H1 (cell line): ENCODE results near the gene INPP5A. TPM values are rescaled to one million over a fixed set of nuclear protein-coding genes. Genes with fewer than 3 reads are reported as not detected.

Experiments used
- CTCF ChIA-PET: fragments of 300-600 bp; sonication (Branson Sonifier 250); formaldehyde crosslinking; loops from one replicate; lab custom pipeline; 2021; ENCODE audit not compliant: partially characterized antibody; lab: Charles Lee
- POLR2A ChIA-PET: fragments of 300-600 bp; sonication (Branson Sonifier 250); formaldehyde crosslinking; loops from one replicate; lab custom pipeline; 2021; ENCODE audit warnings: inconsistent platforms; ENCODE audit not compliant: partially characterized antibody; lab: Charles Lee
- DNase-seq, 2 experiments: peaks; one replicate each; pipeline versions ENCODE4 v3.0.0 to v3.0.0-alpha.2; 2010 to 2022; ENCODE audit warnings: low spot score in 2 of 2, low read depth in 1 of 2, mixed read lengths in 1 of 2
- FAIRE-seq: peaks from 2 replicates; lab custom pipeline; 2011; peaks lifted over from hg19 to GRCh38; lab: Jason Lieb, UNC
- H2AFZ ChIP-seq: 2 replicates; pipeline ENCODE4 v1.8.1; 2012; ENCODE audit warnings: low read length, inconsistent platforms
- H2AK5ac ChIP-seq: 2 replicates; pipeline ENCODE4 v1.6.1; 2013; ENCODE audit warnings: low read depth, low read length
- H2BK120ac ChIP-seq: replicated peaks from 2 replicates; pipeline ENCODE3; 2013; ENCODE audit warnings: low read depth, low read length, inconsistent platforms
- H2BK12ac ChIP-seq: 2 replicates; pipeline ENCODE4 v1.6.1; 2013; ENCODE audit warnings: low read depth, low read length
- H2BK15ac ChIP-seq: 2 replicates; pipeline ENCODE4 v1.6.1; 2013; ENCODE audit warnings: low read length
- H2BK20ac ChIP-seq: 2 replicates; pipeline ENCODE4 v1.6.1; 2013; ENCODE audit warnings: low read length
- H2BK5ac ChIP-seq: 2 replicates; pipeline ENCODE4 v1.6.1; 2013; ENCODE audit warnings: low read depth, low read length
- H3K14ac ChIP-seq: 2 replicates; pipeline ENCODE4 v1.6.1; 2013; ENCODE audit warnings: inconsistent platforms; ENCODE audit not compliant: insufficient read length
- H3K18ac ChIP-seq: 2 replicates; pipeline ENCODE4 v1.6.1; 2013; ENCODE audit warnings: low read length; ENCODE audit errors: extremely low read depth
- H3K23ac ChIP-seq: 2 replicates; pipeline ENCODE4 v1.6.1; 2013; ENCODE audit warnings: inconsistent platforms; ENCODE audit not compliant: insufficient read length
- H3K23me2 ChIP-seq: 2 replicates; pipeline ENCODE4 v1.6.1; 2013; ENCODE audit warnings: low read depth, low read length
- H3K27ac ChIP-seq: 2 replicates; pipeline ENCODE4 v1.6.1; 2011; ENCODE audit warnings: low read depth, low read length, inconsistent platforms
- H3K27me3 ChIP-seq, 4 experiments: replicated peaks in 1 of 4; 1 replicate in 1 of 4; 2 replicates in 3 of 4; pipeline versions ENCODE4 v1.6.1 to v1.8.1; 2011 to 2013; ENCODE audit warnings: low read length in 3 of 4, mild to moderate bottlenecking in 3 of 4, inconsistent platforms in 2 of 4, mixed read lengths in 2 of 4, moderate library complexity in 1 of 4; ENCODE audit not compliant: control insufficient read depth in 3 of 4, insufficient read depth in 3 of 4; ENCODE audit errors: extremely low read depth in 1 of 4
- H3K36me3 ChIP-seq, 4 experiments: 2 replicates each; pipeline versions ENCODE4 v1.6.1 to v1.8.1; 2011 to 2013; ENCODE audit warnings: mild to moderate bottlenecking in 4 of 4, low read length in 3 of 4, moderate library complexity in 2 of 4, control low read depth in 1 of 4, inconsistent platforms in 1 of 4; ENCODE audit not compliant: insufficient read depth in 4 of 4, control insufficient read depth in 2 of 4
- H3K4ac ChIP-seq: replicated peaks from 2 replicates; pipeline ENCODE3; 2013; ENCODE audit warnings: low read length, low read depth, mixed read lengths, inconsistent platforms; ENCODE audit not compliant: insufficient read length
- H3K4me1 ChIP-seq, 4 experiments: replicated peaks in 1 of 4; 1 replicate in 1 of 4; 2 replicates in 3 of 4; pipeline versions ENCODE4 v1.6.1 to v1.8.1; 2011 to 2013; ENCODE audit warnings: low read length in 3 of 4, inconsistent platforms in 2 of 4, mixed read lengths in 1 of 4; ENCODE audit not compliant: insufficient read depth in 4 of 4, control insufficient read depth in 3 of 4
- H3K4me2 ChIP-seq, 2 experiments: 2 replicates each; pipeline versions ENCODE4 v1.6.1 to v1.8.1; 2011 to 2013; ENCODE audit warnings: low read depth in 2 of 2, low read length in 2 of 2, control low read depth in 1 of 2, inconsistent platforms in 1 of 2, mild to moderate bottlenecking in 1 of 2; ENCODE audit not compliant: insufficient read depth in 1 of 2
- H3K4me3 ChIP-seq, 4 experiments: fragments of 200-600, 300-600 bp in 1 of 4; sonication (generic), shearing (Covaris generic), sonication (Bioruptor Twin) in 1 of 4; 2 replicates each; pipeline versions ENCODE4 v1.5.1 to v1.8.1; 2011 to 2016; ENCODE audit warnings: low read length in 4 of 4, low read depth in 3 of 4, control low read depth in 2 of 4, inconsistent platforms in 2 of 4, mild to moderate bottlenecking in 2 of 4, mixed read lengths in 1 of 4, moderate library complexity in 1 of 4; ENCODE audit not compliant: insufficient read depth in 2 of 4; ENCODE audit errors: extremely low read depth in 1 of 4
- H3K56ac ChIP-seq: replicated peaks from 2 replicates; pipeline ENCODE3; 2013; ENCODE audit warnings: low read depth, mild to moderate bottlenecking, mixed read lengths, low read length, inconsistent platforms; ENCODE audit not compliant: insufficient read length
- H3K79me1 ChIP-seq: 2 replicates; pipeline ENCODE4 v1.6.1; 2013; ENCODE audit warnings: low read depth, low read length, control low read depth
- H3K79me2 ChIP-seq, 2 experiments: 2 replicates each; pipeline versions ENCODE4 v1.6.1 to v1.8.1; 2012 to 2013; ENCODE audit warnings: low read length in 2 of 2, mild to moderate bottlenecking in 2 of 2, inconsistent platforms in 1 of 2; ENCODE audit not compliant: insufficient read depth in 2 of 2, control insufficient read depth in 1 of 2
- H3K9ac ChIP-seq, 4 experiments: replicated peaks in 1 of 4; 1 replicate in 1 of 4; 2 replicates in 3 of 4; pipeline versions ENCODE4 v1.6.1 to v1.8.1; 2011 to 2013; ENCODE audit warnings: low read depth in 3 of 4, low read length in 3 of 4, control low read depth in 2 of 4, mild to moderate bottlenecking in 2 of 4, moderate library complexity in 2 of 4, inconsistent platforms in 1 of 4; ENCODE audit errors: extremely low read depth in 1 of 4
- H3K9me3 ChIP-seq, 2 experiments: 2 replicates each; pipeline versions ENCODE4 v1.6.1 to v1.8.1; 2012 to 2013; ENCODE audit warnings: mild to moderate bottlenecking in 2 of 2, moderate library complexity in 2 of 2, control low read depth in 1 of 2, inconsistent platforms in 1 of 2, low read depth in 1 of 2, low read length in 1 of 2, mixed read lengths in 1 of 2; ENCODE audit not compliant: insufficient read depth in 2 of 2
- H4K20me1 ChIP-seq, 2 experiments: replicated peaks in 1 of 2; 2 replicates each; pipeline versions ENCODE3 to v1.8.1; 2011 to 2013; ENCODE audit warnings: inconsistent platforms in 2 of 2, low read length in 2 of 2, mild to moderate bottlenecking in 1 of 2; ENCODE audit not compliant: insufficient read depth in 2 of 2, control insufficient read depth in 1 of 2
- H4K5ac ChIP-seq: 2 replicates; pipeline ENCODE4 v1.6.1; 2013; ENCODE audit warnings: low read length, low read depth, mixed read lengths, inconsistent platforms; ENCODE audit not compliant: insufficient read length
- H4K8ac ChIP-seq: 2 replicates; pipeline ENCODE4 v1.8.0; 2013; ENCODE audit warnings: mild to moderate bottlenecking, moderate library complexity, low read length, inconsistent platforms; ENCODE audit not compliant: insufficient read depth; ENCODE audit errors: extremely low read depth
- H4K91ac ChIP-seq: replicated peaks from 2 replicates; pipeline ENCODE3; 2013; ENCODE audit warnings: low read length, mixed read lengths, inconsistent platforms; ENCODE audit not compliant: insufficient read length
- BCL11A ChIP-seq, 2 experiments: IDR thresholded peaks; one replicate each; pipeline ENCODE4 v1.6.1; 2011; ENCODE audit warnings: low read depth in 2 of 2, low read length in 2 of 2, mild to moderate bottlenecking in 2 of 2
- EZH2 ChIP-seq: fragments of 200-600 bp; sonication (generic); IDR thresholded peaks from 2 replicates; pipeline ENCODE4 v1.7.1; 2012; ENCODE audit warnings: low read depth, mild to moderate bottlenecking, moderate library complexity, low read length, inconsistent platforms; ENCODE audit not compliant: severe bottlenecking
- POU5F1 ChIP-seq: IDR thresholded peaks from 2 replicates; pipeline ENCODE4 v1.6.1; 2011; ENCODE audit warnings: low read depth, mild to moderate bottlenecking, low read length, moderate library complexity
- SIRT6 ChIP-seq: IDR thresholded peaks from one replicate; pipeline ENCODE4 v1.7.1; 2012; ENCODE audit warnings: low read length, inconsistent platforms
- SUZ12 ChIP-seq: fragments of 200-600 bp; sonication (generic); IDR thresholded peaks from 2 replicates; pipeline ENCODE4 v1.6.1; 2012; ENCODE audit warnings: mild to moderate bottlenecking, inconsistent platforms, low read length, moderate library complexity, mixed read lengths
- WGBS, 2 experiments: shearing (Covaris generic) in 1 of 2; methylation state at CpG; one replicate each; pipeline versions ENCODE4 v1.1.6 to v1.1.7; 2013 to 2015; ENCODE audit warnings: low lambda C conversion rate in 2 of 2, mixed read lengths in 2 of 2, inconsistent platforms in 1 of 2, low coverage in 1 of 2, missing lambda C conversion rate in 1 of 2; ENCODE audit not compliant: insufficient replicate concordance in 2 of 2, insufficient coverage in 1 of 2, insufficient read length in 1 of 2; ENCODE audit errors: extremely low coverage in 1 of 2, missing lambda C conversion rate in 1 of 2; 5-methylcytosine and 5-hydroxymethylcytosine counted together
- polyA plus RNA-seq, 7 experiments: library from polyadenylated mRNA; depleted of rRNA in 3 of 7; stranded (reverse) in 5 of 7; unstranded in 2 of 7; fragments of >200 nt in 5 of 7; fragments of 200-250 nt in 2 of 7; gene quantifications; 1 replicate in 5 of 7; 2 replicates in 1 of 7; 4 replicates in 1 of 7; pipeline versions ENCODE4 v1.2.1 to v1.2.3, GENCODE V29; 2011 to 2013; ENCODE audit warnings: missing spikeins in 2 of 7, mixed read lengths in 2 of 7
- total RNA-seq: library from RNA; stranded (reverse); fragmentation: NEBNext Ultra II Directional; extraction: Animal tissue kit (Norgen Biotek cat#: 25700); gene quantifications from 2 replicates; pipeline ENCODE4 v1.2.1, GENCODE V29; 2021

Gene INPP5A
- total and polyA plus RNA-seq, 2 of the 8 experiments (the other 6 are each of a cell fraction or from before 2014, with no cell fraction given): 19.7 to 27.5 TPM

- POLR2A ChIA-PET: interaction anchor here (1.0 to 2.2 kb wide), 4 partner anchors 8 to 35 kb away, joined by 3 to 20 read pairs (median 5); no protein-coding TSS in a partner anchor
- FAIRE-seq (no peak), DNase-seq (no peak)
- Histone ChIP-seq H2BK120ac (no peak overlapping the region), H2BK15ac (no peak overlapping the region), H3K23me2 (peaks cover 6% of the 10 kb centered on the region; the same call in 1 of the 2 replicates), H3K79me2 (peaks cover 0 to 11% of the 10 kb centered on the region in 2 experiments; a peak in 2 of 4 replicates), H3K56ac (no peak overlapping the region), H3K4ac (no peak overlapping the region), H2BK20ac (no peak overlapping the region), H3K9ac (peak overlapping the region in 3 of 4 experiments; percentile 42 to 87 (median 65); a peak in 3 of 7 replicates), H3K4me1 (peaks cover 0 to 30% (median 16%) of the 10 kb centered on the region in 4 experiments; a peak in 6 of 7 replicates), H3K9me3 (no peaks in the 10 kb centered on the region), H4K8ac (no peak overlapping the region), H3K4me2 (peak overlapping the region; percentile 78 to 91), H3K4me3 (peak overlapping the region; percentile 62 to 73 (median 67)), H3K27me3 (peaks cover 0 to 9% (median 8%) of the 10 kb centered on the region in 4 experiments; a peak in 5 of 7 replicates), H4K91ac (no peak overlapping the region), H2AFZ (no peak overlapping the region), H4K20me1 (peaks cover 2 to 13% of the 10 kb centered on the region in 2 experiments), H2BK12ac (no peak overlapping the region), H4K5ac (no peak overlapping the region), H3K36me3 (no peaks in the 10 kb centered on the region), H3K14ac (no peak overlapping the region), H3K27ac (no peak overlapping the region; the same call in 1 of the 2 replicates), H2AK5ac (no peak overlapping the region), H2BK5ac (no peak overlapping the region)
- WGBS, 2 experiments: 48% methylated on average over 21 of the region's 21 CpGs; no CpG with 5 or more reads in 1 of the 2 experiments
- CTCF ChIA-PET: interaction anchor here (0.9 to 1.8 kb wide), 6 partner anchors 13 to 77 kb away, joined by 3 to 7 read pairs (median 4); no protein-coding TSS in a partner anchor
- TF ChIP-seq SIRT6: no peak
- 0 out of 2 replicates have a peak, but pooled peaks have one; percentile 34 for TF ChIP-seq SUZ12
- TF ChIP-seq EZH2: peak; percentile 45
- no peak for TF ChIP-seq BCL11A (IDR thresholded peaks at IDR 0.05; ENCODE audit: low read depth in 2 of 2, low read length in 2 of 2)
- no peak for TF ChIP-seq POU5F1
- TF ChIP-seq, all 59 proteins: peak for 2
- H3K79me1 ChIP-seq: peaks cover 6% of the 10 kb centered on the region; the same call in 1 of the 2 replicates
- H3K23ac ChIP-seq: no peak overlapping the region
- peak overlapping the region; percentile 71; the same call in 1 of the 2 replicates for H3K18ac ChIP-seq
Measured at GRCh38 chr10:132536241-132536876, 1.2 kb upstream of the INPP5A start.
